Activated CD4-positive, alpha-beta T cell treated with anti-CD3 and anti-CD28 coated beads, Interleukin-2, amount 10 ng/mL, durations not matched to agents 24 days and 14 days (primary cell): ENCODE data around the gene CEP170B. TPM values are rescaled to one million over a fixed set of nuclear protein-coding genes. Genes with fewer than 3 reads are reported as not detected.
"Not testable (repeated sequence)": the region's sequence is repeated elsewhere in the genome, so short reads cannot be mapped to it uniquely, and the experiment has no call there.

Experiments
- DNase-seq: peaks from one replicate; pipeline ENCODE4 v3.0.0; 2022
- H3K27ac Mint-ChIP-seq: one replicate; pipeline ENCODE4 v1.8.0; 2022; ENCODE audit warnings: mild to moderate bottlenecking, mixed read lengths
- H3K27me3 Mint-ChIP-seq: one replicate; pipeline ENCODE4 v1.8.0; 2022; ENCODE audit warnings: mixed read lengths
- H3K36me3 Mint-ChIP-seq: one replicate; pipeline ENCODE4 v1.8.0; 2022; ENCODE audit warnings: low read depth, mild to moderate bottlenecking, mixed read lengths
- H3K4me1 Mint-ChIP-seq: one replicate; pipeline ENCODE4 v1.8.0; 2021; ENCODE audit warnings: mixed read lengths
- H3K4me3 Mint-ChIP-seq: one replicate; pipeline ENCODE4 v1.8.0; 2022; ENCODE audit warnings: mild to moderate bottlenecking, moderate library complexity, mixed read lengths
- H3K9me3 Mint-ChIP-seq: one replicate; pipeline ENCODE4 v1.8.0; 2021; ENCODE audit warnings: mixed read lengths
- intact Hi-C: fragments of 100-400 bp; cut with micrococcal nuclease; formaldehyde crosslinking; loops from one replicate; pipeline ENCODE4 v1.15.1; 2023
- total RNA-seq: library from RNA; stranded (reverse); gene quantifications from 2 replicates; pipeline ENCODE4 v1.2.3, GENCODE V29; 2022

CEP170B gene
- total RNA-seq, 1 donor from 2014 or later: 9.0 TPM

GRCh38 chr14:104856157-104856868 is 8.8 kb upstream of the CEP170B start:
- DNase-seq: peak; percentile 52
- Mint-ChIP-seq H3K4me1 (no peaks in the 10 kb centered on the region), H3K36me3 (no peaks in the 10 kb centered on the region), H3K4me3 (no peak overlapping the region), H3K27me3 (peaks cover 6% of the 10 kb centered on the region), H3K9me3 (no peaks in the 10 kb centered on the region), H3K27ac (no peak overlapping the region)
- intact Hi-C loops: no loop called here

DNA sequence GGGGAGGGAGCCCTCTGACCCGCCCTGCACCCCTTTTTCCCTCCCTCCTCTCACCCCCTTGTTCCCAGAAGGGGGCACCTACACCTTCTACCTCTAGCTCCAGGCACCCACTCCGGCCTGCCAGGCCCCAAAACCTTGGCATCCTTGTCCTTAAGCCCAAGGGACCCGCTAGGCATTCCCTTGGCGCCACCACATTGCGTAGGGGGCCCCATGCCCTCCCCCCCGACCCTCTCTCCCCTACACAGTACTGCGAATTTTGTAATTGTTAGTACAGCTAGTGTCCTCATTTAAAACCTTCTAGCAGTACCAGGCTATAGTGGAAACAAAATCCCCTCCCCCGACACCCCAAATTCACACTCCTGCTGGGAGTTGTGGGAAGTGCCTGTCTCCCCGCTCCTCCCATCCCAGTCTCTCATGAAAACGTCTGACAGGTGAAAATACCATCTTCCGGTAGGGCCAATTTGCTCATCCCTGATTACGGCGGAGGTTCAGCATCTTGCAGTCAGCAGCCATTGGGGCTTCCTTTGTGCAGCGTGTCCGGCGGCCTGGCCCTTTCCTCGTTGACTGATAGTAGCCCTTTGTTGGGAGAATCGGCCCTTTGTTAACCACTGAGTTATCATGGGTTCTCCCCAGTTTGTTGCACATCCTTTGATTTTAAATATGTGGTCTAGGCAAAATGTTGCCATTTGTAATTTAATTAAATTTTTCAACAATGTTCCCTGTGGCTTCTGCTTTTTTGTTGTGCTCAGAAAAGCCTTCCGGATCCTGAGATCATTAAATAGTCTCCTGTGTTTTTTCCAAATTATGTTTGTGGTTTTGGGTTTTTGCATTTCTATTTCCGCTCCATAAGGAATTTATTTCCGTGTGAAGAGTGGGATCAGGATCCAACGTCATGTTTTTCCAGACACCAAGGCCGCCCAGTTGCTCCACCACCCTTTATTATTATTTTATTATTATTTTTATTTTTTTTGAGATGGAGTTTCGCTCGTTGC is 7.9 kb upstream of the CEP170B start:
- no peaks in the 10 kb centered on the region for H3K36me3 Mint-ChIP-seq
- no peaks in the 10 kb centered on the region for H3K4me1 Mint-ChIP-seq
- H3K4me3 Mint-ChIP-seq: no peak overlapping the region
- intact Hi-C loops: no loop called here
- H3K27ac Mint-ChIP-seq: no peak overlapping the region
- no peaks in the 10 kb centered on the region for H3K9me3 Mint-ChIP-seq
- H3K27me3 Mint-ChIP-seq: peaks cover 5% of the 10 kb centered on the region
- peak; percentile 53 for DNase-seq

DNA sequence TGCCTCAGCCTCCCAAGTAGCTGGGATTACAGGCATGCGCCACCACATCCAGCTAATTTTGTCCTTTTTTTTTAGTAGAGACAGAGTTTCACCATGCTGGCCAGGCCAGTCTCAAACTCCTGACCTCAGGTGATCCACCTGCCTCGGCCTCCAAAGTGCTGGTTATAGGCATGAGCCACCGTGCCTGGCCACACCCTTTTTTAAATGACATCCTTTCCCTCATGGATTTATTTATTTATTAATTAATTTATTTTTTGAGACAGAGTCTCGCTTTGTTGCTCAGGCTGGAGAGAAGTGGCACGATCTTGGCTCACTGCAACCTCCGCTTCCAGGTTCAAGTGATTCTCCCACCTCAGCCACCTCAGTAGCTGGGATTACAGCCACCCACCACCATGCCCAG is 7.1 kb upstream of the CEP170B start:
- H3K4me3 Mint-ChIP-seq, H3K9me3 Mint-ChIP-seq, H3K4me1 Mint-ChIP-seq, H3K36me3 Mint-ChIP-seq, DNase-seq, H3K27ac Mint-ChIP-seq, H3K27me3 Mint-ChIP-seq, intact Hi-C loops: not testable (repeated sequence)

DNA sequence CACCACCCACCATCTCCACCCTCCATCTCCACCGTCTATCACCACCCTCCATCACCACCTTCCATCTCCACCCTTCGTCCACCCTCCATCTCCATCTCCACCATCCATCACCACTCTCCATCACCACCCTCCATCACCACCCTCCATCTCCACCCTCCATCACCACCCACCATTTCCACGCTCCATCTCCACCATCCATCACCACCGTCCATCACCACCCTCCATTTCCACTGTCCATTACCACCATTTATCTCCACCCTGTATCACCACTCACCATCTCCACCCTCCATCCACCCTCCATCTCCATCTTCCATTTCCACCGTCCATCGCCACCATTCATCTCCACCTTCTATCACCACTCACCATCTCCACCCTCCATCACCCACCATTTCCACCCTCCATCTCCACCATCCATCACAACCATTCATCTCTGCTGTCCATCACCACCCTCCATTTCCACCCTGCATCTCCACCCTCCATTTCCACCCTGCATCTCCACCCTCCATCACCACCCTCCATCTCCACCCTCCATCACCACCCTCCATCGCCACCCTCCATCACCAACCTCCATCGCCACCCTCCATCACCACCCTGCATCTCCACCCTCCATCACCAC is 6.1 kb upstream of the CEP170B start:
- H3K4me1 Mint-ChIP-seq: no peaks in the 10 kb centered on the region
- no peak for DNase-seq
- H3K27ac Mint-ChIP-seq: no peak overlapping the region
- H3K27me3 Mint-ChIP-seq: peaks cover 4% of the 10 kb centered on the region
- intact Hi-C loops: no loop called here
- H3K9me3 Mint-ChIP-seq: no peaks in the 10 kb centered on the region
- no peak overlapping the region for H3K4me3 Mint-ChIP-seq
- H3K36me3 Mint-ChIP-seq: no peaks in the 10 kb centered on the region

DNA sequence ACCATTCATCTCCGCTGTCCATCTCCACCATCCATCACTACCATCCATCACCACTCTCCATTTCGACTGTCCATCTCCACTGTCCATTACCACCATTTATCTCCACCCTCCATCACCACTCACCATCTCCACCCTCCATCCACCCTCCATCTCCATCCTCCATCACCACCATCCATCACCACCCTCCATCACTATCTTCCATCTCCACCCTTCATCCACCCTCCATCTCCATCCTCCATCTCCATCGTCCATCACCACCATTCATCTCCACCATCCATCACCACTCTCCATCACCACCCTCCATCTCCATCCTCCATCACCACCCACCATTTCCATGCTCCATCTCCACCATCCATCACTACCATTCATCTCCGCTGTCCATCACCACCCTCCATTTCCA is 5.2 kb upstream of the CEP170B start:
- Mint-ChIP-seq H3K36me3 (no peaks in the 10 kb centered on the region), H3K9me3 (no peaks in the 10 kb centered on the region), H3K27ac (no peak overlapping the region), H3K4me1 (no peaks in the 10 kb centered on the region), H3K4me3 (no peak overlapping the region), H3K27me3 (peaks cover 9% of the 10 kb centered on the region)
- no peak for DNase-seq
- intact Hi-C loops: no loop called here

- Mint-ChIP-seq H3K27me3 (peaks cover 9% of the 10 kb centered on the region), H3K9me3 (no peaks in the 10 kb centered on the region), H3K4me3 (no peak overlapping the region), H3K27ac (no peak overlapping the region), H3K4me1 (no peaks in the 10 kb centered on the region), H3K36me3 (no peaks in the 10 kb centered on the region)
- no peak for DNase-seq
- intact Hi-C loops: no loop called here
These were observed 4.7 kb upstream of the CEP170B start for GRCh38 chr14:104860414-104860813.

GRCh38 chr14:104863131-104863862 is 1.8 kb upstream of the CEP170B start:
- Mint-ChIP-seq H3K9me3 (no peaks in the 10 kb centered on the region), H3K27me3 (peaks cover 11% of the 10 kb centered on the region), H3K4me3 (no peak overlapping the region), H3K36me3 (no peaks in the 10 kb centered on the region), H3K4me1 (no peaks in the 10 kb centered on the region), H3K27ac (no peak overlapping the region)
- DNase-seq: no peak
- intact Hi-C loops: no loop called here

- Mint-ChIP-seq H3K4me3 (no peak overlapping the region), H3K36me3 (no peaks in the 10 kb centered on the region), H3K27ac (no peak overlapping the region), H3K9me3 (no peaks in the 10 kb centered on the region), H3K27me3 (peaks cover 11% of the 10 kb centered on the region), H3K4me1 (no peaks in the 10 kb centered on the region)
- intact Hi-C loops: loop anchor here (2.0 kb wide), 2 partner anchors 21 to 37 kb away; no protein-coding TSS in a partner anchor
- no peak for DNase-seq
These were observed 1.2 kb upstream of the CEP170B start for GRCh38 chr14:104863923-104864266.

DNA sequence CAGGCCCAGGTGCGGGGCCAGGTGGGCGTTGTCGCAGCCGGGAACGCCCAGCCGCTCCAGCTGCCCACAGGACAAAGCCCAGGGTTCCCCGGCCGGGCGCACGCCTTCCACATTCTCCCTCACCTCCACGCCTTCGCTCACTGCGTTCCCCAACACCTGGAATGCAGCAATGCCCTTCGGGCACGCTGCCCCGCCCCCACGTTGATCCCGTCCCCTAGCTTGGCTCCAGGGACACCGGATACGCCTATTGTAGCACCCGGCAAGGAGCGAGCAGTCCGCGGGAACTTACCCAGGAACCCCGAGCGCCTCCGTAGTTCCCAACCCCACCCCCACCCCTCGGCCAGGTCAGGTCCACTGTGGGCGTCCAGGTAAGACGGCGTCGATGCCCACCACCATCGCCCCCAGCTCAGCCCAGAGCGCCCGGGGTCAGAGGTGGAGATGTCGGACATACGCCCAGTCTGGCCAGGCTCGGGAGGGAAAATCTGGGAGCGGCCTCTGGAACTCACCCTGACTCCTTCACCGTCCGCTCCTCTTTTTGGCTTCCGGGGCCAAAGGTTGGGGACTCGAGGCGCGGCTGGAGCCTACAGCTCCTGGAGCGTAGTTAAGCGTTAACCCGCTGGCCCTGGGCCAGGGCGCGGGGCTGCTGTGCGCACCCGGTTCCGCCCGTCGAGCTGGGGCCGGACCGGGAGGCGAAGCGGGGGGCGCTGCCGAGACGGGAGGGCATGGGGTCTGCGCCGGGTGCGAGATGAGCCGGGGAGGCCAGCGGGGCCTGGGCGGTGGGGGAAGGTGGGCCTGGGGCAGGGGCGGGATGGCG is 594 bp upstream of the CEP170B start:
- Mint-ChIP-seq H3K9me3 (no peaks in the 10 kb centered on the region), H3K36me3 (no peaks in the 10 kb centered on the region), H3K4me1 (no peaks in the 10 kb centered on the region), H3K27me3 (peaks cover 11% of the 10 kb centered on the region), H3K27ac (no peak overlapping the region), H3K4me3 (peak overlapping the region; percentile 42)
- intact Hi-C loops: loop anchor here (2.0 kb wide), 2 partner anchors 22 to 38 kb away; no protein-coding TSS in a partner anchor
- no peak for DNase-seq

- H3K4me3 Mint-ChIP-seq: peak overlapping the region; percentile 75
- intact Hi-C loops: loop anchor here (2.0 kb wide), 2 partner anchors 23 to 39 kb away; no protein-coding TSS in a partner anchor
- no peak overlapping the region for H3K27ac Mint-ChIP-seq
- H3K36me3 Mint-ChIP-seq: no peaks in the 10 kb centered on the region
- H3K9me3 Mint-ChIP-seq: no peaks in the 10 kb centered on the region
- no peaks in the 10 kb centered on the region for H3K4me1 Mint-ChIP-seq
- H3K27me3 Mint-ChIP-seq: peaks cover 11% of the 10 kb centered on the region
- peak; percentile 82 for DNase-seq
These were observed 768 bp downstream of the CEP170B start for GRCh38 chr14:104865631-104866441.

DNA sequence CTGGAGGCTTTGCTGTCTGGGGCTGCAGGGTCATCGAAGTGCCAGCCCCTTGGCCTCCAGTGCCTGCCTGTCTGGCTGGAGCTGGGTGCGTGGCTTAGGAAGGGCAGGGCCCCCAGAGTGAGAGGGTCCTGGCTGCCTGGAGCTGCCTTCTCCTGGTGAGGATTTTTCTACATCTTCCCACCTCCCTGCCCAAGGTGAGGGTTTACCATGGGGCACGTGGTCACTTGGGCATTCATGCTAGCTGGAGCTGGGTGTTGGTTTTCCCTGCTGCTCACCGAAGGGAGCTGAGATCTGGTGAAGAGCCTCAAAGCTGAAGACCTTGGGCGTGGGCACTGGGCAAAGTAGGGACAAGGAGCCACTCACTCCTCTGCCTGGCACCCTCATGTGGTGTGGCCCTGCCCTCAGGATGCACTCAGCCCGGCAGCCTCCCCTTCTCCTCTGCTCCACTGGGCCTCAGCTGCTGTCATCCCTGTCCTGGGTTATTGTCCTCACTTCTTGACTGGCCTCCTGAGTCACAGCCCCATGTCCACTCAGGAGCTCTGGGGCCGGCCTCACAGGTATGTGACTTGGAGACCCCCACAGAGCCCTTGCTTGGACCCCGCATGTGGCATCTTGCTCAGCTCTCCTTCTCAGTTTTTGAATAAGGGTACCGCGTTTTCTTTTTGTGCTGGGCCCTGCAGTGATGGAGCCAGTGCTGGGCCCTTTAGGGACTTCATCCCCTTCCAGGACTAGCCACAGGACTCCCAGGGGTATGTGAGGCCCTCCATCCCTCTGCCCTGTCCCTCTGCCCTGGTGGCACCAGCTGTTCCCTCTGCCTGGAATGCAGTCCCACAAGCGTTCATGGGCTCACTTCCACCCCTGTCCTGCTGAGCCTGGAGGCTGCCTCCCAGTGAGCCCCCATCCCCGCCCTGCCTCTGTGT is 1.6 kb downstream of the CEP170B start:
- Mint-ChIP-seq H3K4me3 (peak overlapping the region; percentile 54), H3K9me3 (no peaks in the 10 kb centered on the region), H3K27me3 (peaks cover 11% of the 10 kb centered on the region), H3K27ac (no peak overlapping the region), H3K4me1 (no peaks in the 10 kb centered on the region), H3K36me3 (no peaks in the 10 kb centered on the region)
- no peak for DNase-seq
- intact Hi-C loops: no loop called here
